MM.1S (cell line): ENCODE data around the gene DDX4.

ENCODE experiments used
- DNase-seq: peaks from one replicate; pipeline ENCODE4 v3.0.0-alpha.2; 2015
- H2AFZ ChIP-seq: fragments of 300-600 bp; sonication (generic); 2 replicates; pipeline ENCODE4 v1.6.0; 2016; ENCODE audit warnings: antibody characterized with exemption, low read length
- H3F3A ChIP-seq: fragments of 300-600 bp; sonication (generic); 2 replicates; pipeline ENCODE4 v1.6.1; 2016; ENCODE audit warnings: mild to moderate bottlenecking, antibody characterized with exemption, low read length, moderate library complexity, mixed read lengths; ENCODE audit not compliant: insufficient read depth
- H3K27ac ChIP-seq: fragments of 300-600 bp; sonication (generic); 2 replicates; pipeline ENCODE4 v1.5.1; 2016; ENCODE audit warnings: mild to moderate bottlenecking, low read length
- H3K27me3 ChIP-seq: fragments of 300-600 bp; sonication (generic); replicated peaks from 2 replicates; pipeline ENCODE4 v1.6.0; 2016; ENCODE audit warnings: low read length; ENCODE audit not compliant: insufficient read depth
- H3K36me3 ChIP-seq: fragments of 300-600 bp; sonication (generic); replicated peaks from 2 replicates; pipeline ENCODE4 v1.6.1; 2016; ENCODE audit warnings: mild to moderate bottlenecking, low read length, mixed read lengths; ENCODE audit not compliant: insufficient read depth
- H3K4me1 ChIP-seq: fragments of 300-600 bp; sonication (generic); 2 replicates; pipeline ENCODE4 v1.6.1; 2016; ENCODE audit warnings: low read length, mixed read lengths
- H3K4me2 ChIP-seq: fragments of 300-600 bp; sonication (generic); 2 replicates; pipeline ENCODE4 v1.6.0; 2016; ENCODE audit warnings: low read depth, low read length
- H3K4me3 ChIP-seq: fragments of 300-600 bp; sonication (generic); 2 replicates; pipeline ENCODE4 v1.5.1; 2016; ENCODE audit warnings: low read length, mixed read lengths
- H3K79me2 ChIP-seq: fragments of 300-600 bp; sonication (generic); 2 replicates; pipeline ENCODE4 v1.6.1; 2016; ENCODE audit warnings: mixed run types, low read length, mixed read lengths
- H3K9ac ChIP-seq: fragments of 300-600 bp; sonication (generic); 2 replicates; pipeline ENCODE4 v1.6.1; 2016; ENCODE audit warnings: low read length, mixed read lengths
- H3K9me2 ChIP-seq: fragments of 300-600 bp; sonication (generic); replicated peaks from 2 replicates; pipeline ENCODE4 v1.6.1; 2016; ENCODE audit warnings: mild to moderate bottlenecking, low read length, mixed read lengths; ENCODE audit not compliant: insufficient read depth
- H3K9me3 ChIP-seq: fragments of 300-600 bp; sonication (generic); replicated peaks from 2 replicates; pipeline ENCODE4 v1.6.1; 2016; ENCODE audit warnings: mild to moderate bottlenecking, low read length, mixed read lengths; ENCODE audit not compliant: insufficient read depth
- H4K20me1 ChIP-seq: fragments of 300-600 bp; sonication (generic); 2 replicates; pipeline ENCODE4 v1.6.1; 2016; ENCODE audit warnings: mild to moderate bottlenecking, low read length, moderate library complexity, mixed read lengths; ENCODE audit not compliant: insufficient read depth
- CTCF ChIP-seq: fragments of 300-600 bp; sonication (generic); IDR thresholded peaks from 2 replicates; pipeline ENCODE4 v1.5.1; 2016; ENCODE audit warnings: antibody characterized with exemption, low read length, mixed read lengths
- EZH2 ChIP-seq: fragments of 300-600 bp; sonication (generic); optimal IDR thresholded peaks from 2 replicates; pipeline ENCODE3; 2017; ENCODE audit warnings: low read depth, mild to moderate bottlenecking, antibody characterized with exemption, low read length, mixed read lengths
- EZH2phosphoT487 ChIP-seq: fragments of 300-600 bp; sonication (generic); IDR thresholded peaks from 2 replicates; pipeline ENCODE4 v1.6.1; 2018; ENCODE audit warnings: antibody characterized with exemption, low read length

Gene DDX4

GRCh38 chr5:55817030-55817429 is 79.2 kb downstream of the DDX4 start:
- DNase-seq = no peak
- TF ChIP-seq EZH2 (no peak), CTCF (no peak), EZH2phosphoT487 (no peak)
- no peak overlapping the region for H2AFZ ChIP-seq

GRCh38 chr5:55820488-55820887 is 82.6 kb downstream of the DDX4 start:
- no peaks in the 10 kb centered on the region for H3K9me3 ChIP-seq
- no peak overlapping the region for H3K4me2 ChIP-seq

More at GRCh38 chr5:55817030-55817429, 79.2 kb downstream of the DDX4 start:
- Histone ChIP-seq H3K4me3 (no peak overlapping the region), H3K9ac (no peak overlapping the region), H3K36me3 (no peaks in the 10 kb centered on the region), H3K27me3 (no peaks in the 10 kb centered on the region), H3K4me1 (no peaks in the 10 kb centered on the region), H4K20me1 (no peaks in the 10 kb centered on the region), H3F3A (no peaks in the 10 kb centered on the region), H3K9me3 (no peaks in the 10 kb centered on the region), H3K27ac (no peak overlapping the region), H3K79me2 (no peaks in the 10 kb centered on the region), H3K4me2 (no peak overlapping the region), H3K9me2 (no peaks in the 10 kb centered on the region)

GRCh38 chr5:55821731-55822512 is 84.1 kb downstream of the DDX4 start:
- H3F3A ChIP-seq = no peaks in the 10 kb centered on the region
- DNase-seq = no peak
- H4K20me1 ChIP-seq = no peaks in the 10 kb centered on the region
- H3K4me3 ChIP-seq = no peak overlapping the region
- no peaks in the 10 kb centered on the region for H3K9me2 ChIP-seq
- TF ChIP-seq EZH2 (no peak), CTCF (no peak), EZH2phosphoT487 (no peak)
- H3K9me3 ChIP-seq = no peaks in the 10 kb centered on the region
- H3K9ac ChIP-seq = no peak overlapping the region
- no peaks in the 10 kb centered on the region for H3K36me3 ChIP-seq
- H3K27ac ChIP-seq = no peak overlapping the region
- no peak overlapping the region for H3K4me2 ChIP-seq
- H3K4me1 ChIP-seq = no peaks in the 10 kb centered on the region
- no peak overlapping the region for H2AFZ ChIP-seq
- no peaks in the 10 kb centered on the region for H3K79me2 ChIP-seq
- no peaks in the 10 kb centered on the region for H3K27me3 ChIP-seq

More at GRCh38 chr5:55820488-55820887, 82.6 kb downstream of the DDX4 start:
- Histone ChIP-seq H3K36me3 (no peaks in the 10 kb centered on the region), H3K27ac (no peak overlapping the region), H3K4me3 (no peak overlapping the region), H3K79me2 (no peaks in the 10 kb centered on the region), H4K20me1 (no peaks in the 10 kb centered on the region), H3K9me2 (no peaks in the 10 kb centered on the region), H3K4me1 (no peaks in the 10 kb centered on the region), H3K9ac (no peak overlapping the region), H3F3A (no peaks in the 10 kb centered on the region), H3K27me3 (no peaks in the 10 kb centered on the region), H2AFZ (no peak overlapping the region)
- no peak for DNase-seq
- no peak for TF ChIP-seq EZH2phosphoT487
- no peak for TF ChIP-seq CTCF
- no peak for TF ChIP-seq EZH2
